Suprapubic skin (tissue), 3 donors: ENCODE results near the gene STEAP1B.

ENCODE experiments used
- CTCF ChIP-seq, 2 donors: fragments of 200-600 bp in 1 of 2; fragments of 450-650 bp in 1 of 2; sonication (generic) in 1 of 2; IDR thresholded peaks; one replicate each; pipeline ENCODE4 v1.5.1; 2016 to 2019; ENCODE audit warnings: antibody characterized with exemption in 2 of 2, mild to moderate bottlenecking in 1 of 2, moderate library complexity in 1 of 2
- EP300 ChIP-seq: sonication (generic); formaldehyde crosslinking; IDR thresholded peaks from one replicate; pipeline ENCODE4 v1.6.1; 2017; ENCODE audit warnings: antibody characterized with exemption
- POLR2A ChIP-seq, 2 donors: fragments of 450-650 bp; IDR thresholded peaks; one replicate each; pipeline ENCODE4 v1.6.1; 2017; ENCODE audit warnings: antibody characterized with exemption in 2 of 2, mild to moderate bottlenecking in 2 of 2, moderate library complexity in 2 of 2

DNA sequence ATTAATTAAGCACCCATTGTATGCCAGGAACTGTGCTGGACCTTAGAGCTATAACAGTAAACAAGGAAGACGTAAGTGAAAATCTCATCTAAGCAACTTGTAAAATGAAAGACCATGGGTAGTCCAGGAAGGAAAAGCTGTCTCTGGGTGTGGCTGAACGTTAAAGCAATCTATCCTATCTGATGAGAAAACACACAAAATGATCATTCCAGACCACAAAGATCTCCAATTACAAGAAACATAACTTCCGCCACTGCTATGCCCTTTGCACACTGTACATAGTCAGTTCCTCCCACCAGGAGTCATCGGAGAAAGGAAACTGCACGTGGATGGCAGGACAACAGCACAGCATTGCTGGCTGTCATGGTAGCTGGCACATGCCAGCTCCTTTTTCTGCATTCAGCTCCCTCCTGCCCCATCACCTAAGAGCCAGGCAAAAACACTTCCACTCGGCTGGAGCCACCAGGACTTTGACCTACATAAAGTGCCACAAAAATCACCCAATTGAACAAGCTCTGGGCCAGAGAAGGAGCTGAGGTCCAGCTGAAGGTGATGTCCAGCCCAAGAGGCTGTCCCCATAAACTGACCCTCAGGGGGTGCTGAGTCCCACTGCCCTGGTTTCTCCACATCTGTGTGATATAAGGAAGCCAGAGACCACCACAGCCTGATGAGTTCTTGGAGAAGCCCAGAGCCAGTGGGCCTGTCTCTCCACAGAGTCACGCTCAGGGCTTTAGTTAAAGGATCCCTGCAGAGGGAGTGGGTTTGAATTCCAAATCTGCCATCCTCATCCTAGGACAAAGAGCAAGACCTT lies 56.4 kb downstream of the STEAP1B start:
- TF ChIP-seq EP300 (no peak), POLR2A (IDR thresholded peaks at IDR 0.05) (no peak), CTCF (IDR thresholded peaks at IDR 0.05) (no peak)
